GM19438 (cell line): ENCODE measurements around the gene FAM13A.
"Not testable (repeated sequence)": the region's sequence is repeated elsewhere in the genome, so short reads cannot be mapped to it uniquely, and the experiment has no call there.

Source experiments
- ATAC-seq: cut with Tn5 transposase; IDR thresholded peaks from one replicate; pipeline ENCODE4 v1.9.1; 2021; ENCODE audit warnings: low read depth; ENCODE audit not compliant: unreplicated experiment

FAM13A gene

GRCh38 chr4:88865046-88865445 lies 191.9 kb downstream of the FAM13A start:
- no peak for ATAC-seq

DNA sequence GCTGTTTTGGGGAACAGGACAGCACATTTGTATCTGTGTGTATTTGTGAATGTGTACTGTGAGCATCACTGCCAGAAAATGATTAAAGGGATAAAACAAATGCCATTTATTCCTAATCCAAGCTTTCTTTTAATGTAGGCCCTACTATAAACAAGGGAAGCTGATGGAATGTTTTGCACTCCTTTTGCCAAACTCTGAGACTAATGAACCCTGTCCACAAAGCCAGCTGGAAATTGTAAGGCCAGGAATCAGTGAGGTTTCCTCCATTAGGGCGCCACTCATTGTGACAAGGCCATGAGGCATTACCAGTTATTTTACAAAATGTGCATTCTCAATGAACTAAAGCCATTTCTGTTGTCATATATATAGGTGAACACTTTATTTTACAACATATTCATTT lies 196.4 kb downstream of the FAM13A start:
- no peak for ATAC-seq

- ATAC-seq: peak; percentile 29
These were observed 197.7 kb downstream of the FAM13A start for GRCh38 chr4:88859191-88859812.

DNA sequence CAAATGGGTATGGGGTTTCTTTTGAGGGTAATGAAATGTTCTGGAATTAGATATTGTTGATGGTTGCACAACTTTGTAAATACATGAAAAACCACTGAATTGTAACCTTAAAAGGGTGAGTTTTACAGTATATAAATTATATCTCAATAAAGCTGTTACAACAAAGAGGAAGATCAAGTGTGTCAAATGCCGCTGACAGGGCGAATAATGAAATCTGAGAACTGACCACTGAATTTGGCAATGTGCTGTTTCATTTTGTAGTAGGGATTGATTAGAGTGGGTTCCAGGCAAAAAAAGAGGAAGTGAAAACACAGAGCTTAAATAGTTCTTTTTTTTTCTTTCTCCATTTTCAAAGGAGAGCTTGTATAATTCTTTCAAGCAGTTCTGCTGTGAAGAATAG lies 198.2 kb downstream of the FAM13A start:
- ATAC-seq: peak; percentile 92

- ATAC-seq: no peak
These were observed 199.4 kb downstream of the FAM13A start for GRCh38 chr4:88857588-88857987.

GRCh38 chr4:88854481-88854880 lies 202.5 kb downstream of the FAM13A start:
- ATAC-seq: no peak

GRCh38 chr4:88853583-88853982 lies 203.4 kb downstream of the FAM13A start:
- not testable (repeated sequence) for ATAC-seq

- ATAC-seq: no peak
These were observed 210.7 kb downstream of the FAM13A start for GRCh38 chr4:88846206-88846790.

GRCh38 chr4:88843067-88843685 lies 213.8 kb downstream of the FAM13A start:
- ATAC-seq: no peak

- no peak for ATAC-seq
These were observed 215.3 kb downstream of the FAM13A start for GRCh38 chr4:88841635-88842034.

DNA sequence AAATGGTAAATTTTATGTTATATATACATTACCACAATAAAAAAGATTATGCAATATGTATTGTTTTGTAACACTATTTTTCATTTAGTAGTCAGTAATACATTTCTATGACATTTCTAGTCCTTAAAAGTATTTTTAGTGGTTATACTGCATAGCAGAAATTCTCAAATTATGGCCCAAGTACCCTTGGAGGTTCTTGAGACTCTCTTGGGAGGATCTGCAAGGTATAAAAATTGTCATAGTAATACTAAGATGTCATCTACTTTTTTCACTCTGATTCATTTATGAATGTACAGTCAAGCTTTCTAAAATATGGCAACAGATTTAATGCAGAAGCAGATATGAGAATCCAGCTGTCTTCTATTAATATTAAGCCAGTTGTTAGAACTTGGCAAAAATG lies 220.8 kb downstream of the FAM13A start:
- ATAC-seq: no peak

DNA sequence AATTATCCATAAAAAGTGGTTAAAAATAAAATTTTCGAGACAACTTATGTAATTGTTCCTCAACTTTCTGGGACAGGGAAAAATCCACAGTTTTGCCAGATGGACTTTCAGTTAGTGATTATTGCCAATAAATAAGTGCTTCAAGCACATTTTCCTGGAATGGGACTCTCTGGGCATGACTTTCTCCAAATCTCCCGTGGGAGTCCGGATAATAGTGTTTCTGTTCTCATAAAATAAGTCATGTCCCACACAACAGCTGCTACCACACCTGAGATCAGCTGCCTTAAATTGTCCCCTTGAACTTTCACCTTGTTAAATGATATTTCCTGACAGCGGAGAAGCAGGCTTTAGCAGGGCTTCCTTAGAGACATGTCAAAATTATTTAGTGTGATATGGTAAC lies 226.0 kb downstream of the FAM13A start:
- no peak for ATAC-seq

DNA sequence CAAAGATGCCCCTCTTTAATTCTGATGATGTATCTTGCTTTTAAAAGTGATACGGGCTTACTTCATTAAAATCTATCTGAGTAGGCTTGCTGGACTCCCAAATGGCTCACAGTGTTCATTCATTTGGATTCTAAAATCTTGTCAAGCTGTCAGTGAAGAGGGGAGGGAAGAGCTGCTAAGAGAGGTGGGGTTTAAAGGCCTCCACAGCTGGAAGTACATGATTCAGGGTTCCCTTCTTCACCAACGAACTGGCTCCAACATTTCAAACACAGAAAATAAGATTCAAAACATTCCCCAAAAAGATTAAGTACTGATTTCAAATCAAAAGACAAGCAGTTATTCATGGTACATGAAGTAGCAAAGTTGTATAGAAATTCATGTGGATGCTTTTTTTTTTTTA lies 226.4 kb downstream of the FAM13A start:
- ATAC-seq: no peak

- ATAC-seq: no peak
These were observed 228.0 kb downstream of the FAM13A start for GRCh38 chr4:88828842-88829571.

DNA sequence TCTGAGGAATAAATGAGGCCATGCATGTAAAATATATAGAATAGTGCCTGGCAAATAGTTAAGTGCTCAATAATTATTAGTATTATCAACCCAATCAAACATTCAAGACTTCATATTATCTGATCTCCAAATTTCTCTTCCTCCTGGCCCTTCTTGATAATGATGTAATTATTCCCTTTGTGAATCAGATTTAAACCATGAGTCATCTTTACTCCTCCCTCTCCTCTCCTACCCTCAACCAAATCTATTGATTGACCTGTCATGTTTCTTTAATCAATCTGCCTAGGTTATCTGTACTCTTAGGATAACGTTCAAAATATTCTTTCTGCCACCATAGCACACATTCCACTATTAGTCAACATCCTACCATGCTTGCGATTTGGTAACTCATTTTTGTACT lies 229.5 kb downstream of the FAM13A start:
- ATAC-seq: no peak

GRCh38 chr4:88826771-88827170 lies 230.2 kb downstream of the FAM13A start:
- no peak for ATAC-seq

GRCh38 chr4:88825931-88826330 lies 231.1 kb downstream of the FAM13A start:
- ATAC-seq: no peak

GRCh38 chr4:88823058-88823919 lies 233.7 kb downstream of the FAM13A start:
- peak; percentile 93 for ATAC-seq

DNA sequence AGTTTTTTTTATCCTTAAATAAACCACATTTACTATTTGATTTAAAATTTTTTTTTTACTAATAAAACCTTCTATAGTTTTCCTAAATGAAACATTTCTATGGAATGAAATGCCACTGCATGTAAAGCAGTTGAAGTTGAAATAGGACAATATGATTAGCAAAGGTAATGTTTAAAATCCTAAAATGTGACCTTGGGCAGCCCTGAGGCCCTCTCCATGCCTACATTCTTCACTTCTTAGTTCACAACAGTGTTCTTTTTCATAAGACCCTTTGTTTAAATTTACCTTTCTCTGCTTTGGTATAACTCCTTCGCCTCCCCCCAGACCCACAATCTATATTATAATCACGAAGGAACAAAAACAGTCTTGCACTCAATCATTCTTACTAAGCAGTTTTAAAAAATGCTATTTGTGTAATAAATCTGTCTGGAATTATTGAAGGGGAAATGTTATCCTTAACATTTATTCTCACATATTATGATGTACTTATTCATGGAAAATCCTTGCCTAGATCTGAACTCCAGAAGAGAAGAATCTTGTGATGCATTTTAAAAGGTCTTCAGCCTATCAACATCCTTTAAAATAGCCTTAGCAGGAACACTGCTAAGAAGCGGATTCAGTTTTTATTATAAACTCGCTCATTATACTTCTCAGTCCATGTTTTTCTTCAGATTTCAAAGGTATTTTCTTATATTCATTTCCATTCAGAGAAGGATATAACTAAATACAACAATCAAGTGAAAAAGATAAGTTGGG lies 234.8 kb downstream of the FAM13A start:
- ATAC-seq: no peak

- no peak for ATAC-seq
These were observed 235.5 kb downstream of the FAM13A start for GRCh38 chr4:88821522-88821921.
